SH-SY5Y (cell line): ENCODE results near the gene DEPDC5.

Experiments
- GATA2 ChIP-seq: IDR thresholded peaks from 2 replicates; pipeline ENCODE4 v1.6.1; 2011; ENCODE audit warnings: mild to moderate bottlenecking, low read depth, low read length
- GATA3 ChIP-seq: IDR thresholded peaks from 2 replicates; pipeline ENCODE4 v1.6.1; 2011; ENCODE audit warnings: low read depth, mild to moderate bottlenecking, low read length, moderate library complexity

GRCh38 chr22:31840585-31840984 lies 86.8 kb downstream of the DEPDC5 start:
- TF ChIP-seq GATA3 (no peak), GATA2 (no peak)
